ENCODE data around the gene TBX2.
"Not testable (repeated sequence)": the region's sequence is repeated elsewhere in the genome, so short reads cannot be mapped to it uniquely, and the experiment has no call there.

Gene TBX2

DNA sequence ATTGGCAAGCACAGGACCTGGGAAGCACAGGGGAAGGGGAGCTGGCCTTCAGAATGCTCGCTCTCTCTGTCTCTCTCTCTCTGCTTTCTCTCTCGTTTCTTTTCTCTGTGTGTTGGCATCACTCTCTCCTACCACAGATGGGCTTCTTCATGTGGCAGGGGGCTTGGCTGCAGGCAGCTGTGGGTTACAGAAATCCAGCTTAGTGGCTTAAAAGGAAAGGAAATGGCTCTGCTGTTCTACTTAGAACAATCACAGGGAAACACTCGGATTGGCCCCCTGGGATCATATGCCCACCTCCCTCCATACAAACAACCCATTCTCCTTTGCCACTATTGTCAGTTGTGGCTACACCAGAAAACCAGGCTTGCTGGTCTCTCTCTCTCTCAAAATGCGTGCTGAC lies 20.4 kb downstream of the TBX2 start:
- no peak overlapping the region for H3K4me3 ChIP-seq (ENCODE audit: low read length)
- H3K36me3 ChIP-seq (ENCODE audit: insufficient read depth, low read length) = no peaks in the 10 kb centered on the region
- H2AFZ ChIP-seq (ENCODE audit: low read depth, low read length) = no peak overlapping the region
- peaks cover 8% of the 10 kb centered on the region for H3K27me3 ChIP-seq (ENCODE audit: insufficient read depth, low read length)
- H3K4me1 ChIP-seq (ENCODE audit: insufficient read depth, low read length) = no peaks in the 10 kb centered on the region
- H3K9me3 ChIP-seq (ENCODE audit: low read length) = no peaks in the 10 kb centered on the region

DNA sequence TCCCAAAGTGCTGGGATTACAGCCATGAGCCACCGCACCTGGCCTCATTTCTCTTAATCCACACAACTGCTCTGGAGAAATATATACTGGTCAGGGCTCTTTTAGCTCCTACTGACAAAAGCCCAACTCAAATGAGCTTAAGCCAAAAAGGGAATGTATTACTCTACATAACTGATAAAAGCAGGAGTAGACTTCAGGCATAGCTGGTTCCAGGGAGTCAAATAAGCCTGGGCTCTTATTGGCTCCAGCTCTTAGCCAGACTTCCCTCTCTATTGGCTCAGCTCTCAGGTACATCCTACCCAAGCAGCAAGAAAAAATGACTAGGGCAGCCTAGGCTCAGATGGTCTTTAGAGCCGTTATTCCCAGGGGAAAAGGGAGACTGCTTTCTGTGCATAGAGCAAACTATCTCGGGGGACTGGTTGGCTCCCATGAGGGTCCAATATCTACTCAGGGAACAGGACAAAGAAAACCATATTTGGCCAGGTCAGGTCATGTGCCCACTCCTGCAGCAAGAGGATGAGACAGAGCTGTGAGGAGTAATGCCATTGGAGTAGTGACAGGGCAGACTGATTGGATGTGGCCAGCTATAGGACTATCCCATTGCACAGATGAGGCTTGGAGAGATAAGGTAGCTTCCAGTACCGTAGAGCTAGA lies 21.2 kb downstream of the TBX2 start:
- no peaks in the 10 kb centered on the region for H3K4me1 ChIP-seq (ENCODE audit: insufficient read depth, low read length)
- H3K36me3 ChIP-seq (ENCODE audit: insufficient read depth, low read length) = no peaks in the 10 kb centered on the region
- no peak overlapping the region for H2AFZ ChIP-seq (ENCODE audit: low read depth, low read length)
- H3K27me3 ChIP-seq (ENCODE audit: insufficient read depth, low read length) = peaks cover 10% of the 10 kb centered on the region
- H3K9me3 ChIP-seq (ENCODE audit: low read length) = no peaks in the 10 kb centered on the region
- H3K4me3 ChIP-seq (ENCODE audit: low read length) = no peak overlapping the region

- Histone ChIP-seq H2AFZ (ENCODE audit: low read depth, low read length) (no peak overlapping the region), H3K36me3 (ENCODE audit: insufficient read depth, low read length) (no peaks in the 10 kb centered on the region), H3K27me3 (ENCODE audit: insufficient read depth, low read length) (peaks cover 13% of the 10 kb centered on the region), H3K4me1 (ENCODE audit: insufficient read depth, low read length) (no peaks in the 10 kb centered on the region), H3K4me3 (ENCODE audit: low read length) (no peak overlapping the region), H3K9me3 (ENCODE audit: low read length) (no peaks in the 10 kb centered on the region)
Measured at GRCh38 chr17:61421460-61421859, 21.8 kb downstream of the TBX2 start.

- Histone ChIP-seq H3K4me3 (ENCODE audit: low read length) (no peak overlapping the region), H2AFZ (ENCODE audit: low read depth, low read length) (no peak overlapping the region), H3K36me3 (ENCODE audit: insufficient read depth, low read length) (no peaks in the 10 kb centered on the region), H3K27me3 (ENCODE audit: insufficient read depth, low read length) (peaks cover 14% of the 10 kb centered on the region), H3K9me3 (ENCODE audit: low read length) (no peaks in the 10 kb centered on the region), H3K4me1 (ENCODE audit: insufficient read depth, low read length) (no peaks in the 10 kb centered on the region)
Measured at GRCh38 chr17:61422116-61422799, 22.6 kb downstream of the TBX2 start.

GRCh38 chr17:61422869-61423268 lies 23.2 kb downstream of the TBX2 start:
- no peaks in the 10 kb centered on the region for H3K9me3 ChIP-seq (ENCODE audit: low read length)
- no peak overlapping the region for H2AFZ ChIP-seq (ENCODE audit: low read depth, low read length)
- H3K36me3 ChIP-seq (ENCODE audit: insufficient read depth, low read length) = no peaks in the 10 kb centered on the region
- no peak overlapping the region for H3K4me3 ChIP-seq (ENCODE audit: low read length)
- peaks cover 20% of the 10 kb centered on the region for H3K27me3 ChIP-seq (ENCODE audit: insufficient read depth, low read length)
- no peaks in the 10 kb centered on the region for H3K4me1 ChIP-seq (ENCODE audit: insufficient read depth, low read length)

GRCh38 chr17:61423967-61424649 lies 24.5 kb downstream of the TBX2 start:
- Histone ChIP-seq H3K27me3 (ENCODE audit: insufficient read depth, low read length) (peaks cover 22% of the 10 kb centered on the region), H3K9me3 (ENCODE audit: low read length) (no peaks in the 10 kb centered on the region), H3K4me3 (ENCODE audit: low read length) (no peak overlapping the region), H2AFZ (ENCODE audit: low read depth, low read length) (no peak overlapping the region), H3K36me3 (ENCODE audit: insufficient read depth, low read length) (no peaks in the 10 kb centered on the region), H3K4me1 (ENCODE audit: insufficient read depth, low read length) (no peaks in the 10 kb centered on the region)

DNA sequence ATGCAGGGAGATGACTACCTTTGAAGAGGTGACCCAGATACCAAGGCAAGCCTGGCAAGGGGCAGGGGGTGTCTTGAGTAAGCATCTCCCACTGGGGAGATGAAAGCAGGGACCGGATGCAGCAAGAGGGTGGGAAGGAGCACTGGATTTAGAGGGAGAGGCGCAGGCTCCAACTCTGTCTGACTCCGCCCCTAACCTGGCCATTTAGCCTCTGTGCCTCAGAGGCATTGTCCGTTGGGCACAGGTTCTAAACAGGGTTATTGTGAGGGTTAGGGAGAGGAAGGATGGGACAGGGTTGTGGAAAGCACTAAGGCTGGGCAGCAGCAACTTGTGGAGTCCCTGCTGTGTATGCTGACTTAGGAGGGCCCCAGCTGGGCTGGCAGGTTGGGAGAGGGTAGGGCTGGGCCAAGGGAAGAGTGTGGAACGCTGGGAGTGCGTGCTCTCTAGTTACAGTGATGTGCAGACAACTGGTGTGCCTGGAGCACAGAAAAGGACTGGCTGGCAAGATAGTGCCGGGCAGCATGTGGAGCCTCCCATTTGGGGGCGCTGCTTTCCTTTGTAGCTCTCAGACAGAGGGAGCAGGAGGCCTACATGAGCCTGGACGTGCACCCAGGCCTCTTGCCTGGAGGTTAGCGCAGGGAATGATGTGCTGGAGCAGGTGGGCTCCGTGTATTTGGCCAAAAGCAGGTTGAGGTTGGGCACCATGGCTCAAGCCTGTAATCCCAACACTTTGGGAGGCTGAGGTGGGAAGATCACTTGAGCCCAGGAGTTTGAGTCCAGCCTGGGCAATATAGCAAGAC lies 26.2 kb downstream of the TBX2 start:
- peaks cover 22% of the 10 kb centered on the region for H3K27me3 ChIP-seq (ENCODE audit: insufficient read depth, low read length)
- no peak overlapping the region for H3K4me3 ChIP-seq (ENCODE audit: low read length)
- no peaks in the 10 kb centered on the region for H3K9me3 ChIP-seq (ENCODE audit: low read length)
- no peaks in the 10 kb centered on the region for H3K36me3 ChIP-seq (ENCODE audit: insufficient read depth, low read length)
- no peak overlapping the region for H2AFZ ChIP-seq (ENCODE audit: low read depth, low read length)
- H3K4me1 ChIP-seq (ENCODE audit: insufficient read depth, low read length) = no peaks in the 10 kb centered on the region

DNA sequence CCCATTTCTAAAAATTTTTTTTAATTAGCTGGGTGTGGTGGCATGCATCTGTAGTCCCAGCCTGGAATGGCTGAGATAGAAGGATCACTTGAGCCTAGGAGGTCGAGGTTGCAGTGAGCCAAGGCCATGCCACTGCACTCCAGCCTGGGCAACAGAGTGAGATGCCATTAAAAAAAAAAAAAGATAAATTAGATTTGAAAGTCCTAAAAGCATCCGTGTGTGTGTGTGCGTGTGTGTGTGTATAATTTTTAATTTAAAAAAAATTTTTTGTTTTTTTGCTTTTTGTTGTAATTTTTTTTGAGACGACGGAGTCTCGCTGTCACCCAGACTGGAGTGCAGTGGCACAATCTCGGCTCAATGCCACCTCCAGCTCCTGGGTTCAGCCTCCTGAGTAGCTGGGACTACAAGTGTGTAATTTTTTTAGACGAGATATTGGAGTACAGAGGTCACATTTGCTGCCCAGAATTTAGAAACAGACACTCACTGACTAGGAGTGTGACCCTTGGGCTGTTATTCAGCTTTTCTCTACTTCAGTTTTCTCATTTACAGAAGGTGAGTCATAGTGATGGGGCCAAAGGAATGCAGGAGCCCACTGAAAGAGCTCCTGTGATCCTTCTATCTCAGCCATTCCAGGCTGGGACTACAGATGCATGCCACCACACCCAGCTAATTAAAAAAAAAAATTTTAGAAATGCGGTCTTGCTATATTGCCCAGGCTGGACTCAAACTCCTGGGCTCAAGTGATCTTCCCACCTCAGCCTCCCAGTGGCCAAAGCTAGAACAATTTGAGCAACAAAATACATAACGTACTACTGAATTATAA lies 27.1 kb downstream of the TBX2 start:
- H3K4me3 ChIP-seq (ENCODE audit: low read length) = no peak overlapping the region
- no peaks in the 10 kb centered on the region for H3K36me3 ChIP-seq (ENCODE audit: insufficient read depth, low read length)
- H3K27me3 ChIP-seq (ENCODE audit: insufficient read depth, low read length) = peaks cover 19% of the 10 kb centered on the region
- no peaks in the 10 kb centered on the region for H3K4me1 ChIP-seq (ENCODE audit: insufficient read depth, low read length)
- no peaks in the 10 kb centered on the region for H3K9me3 ChIP-seq (ENCODE audit: low read length)
- H2AFZ ChIP-seq (ENCODE audit: low read depth, low read length) = no peak overlapping the region

DNA sequence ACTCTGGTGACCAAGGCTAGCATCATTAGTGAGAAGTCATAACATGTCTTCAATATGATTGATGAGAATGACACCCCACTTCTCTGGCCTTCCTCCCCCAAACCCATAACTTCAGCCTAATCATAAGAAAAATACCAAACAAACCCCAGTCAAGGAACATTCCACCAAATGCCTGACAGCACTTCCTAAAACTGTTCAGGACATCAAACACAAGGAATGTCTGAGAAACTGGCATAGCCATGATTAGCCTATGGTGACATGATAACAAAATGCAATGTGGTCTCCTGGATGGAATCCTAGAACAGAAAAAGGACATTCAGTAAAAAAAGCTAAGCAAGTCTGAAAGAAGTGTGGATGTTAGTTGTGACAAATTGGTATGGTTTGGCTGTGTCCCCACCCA lies 27.9 kb downstream of the TBX2 start:
- Histone ChIP-seq H3K9me3 (ENCODE audit: low read length) (no peaks in the 10 kb centered on the region), H2AFZ (ENCODE audit: low read depth, low read length) (no peak overlapping the region), H3K4me3 (ENCODE audit: low read length) (no peak overlapping the region), H3K36me3 (ENCODE audit: insufficient read depth, low read length) (no peaks in the 10 kb centered on the region), H3K4me1 (ENCODE audit: insufficient read depth, low read length) (no peaks in the 10 kb centered on the region), H3K27me3 (ENCODE audit: insufficient read depth, low read length) (peaks cover 19% of the 10 kb centered on the region)

GRCh38 chr17:61429274-61429673 lies 29.6 kb downstream of the TBX2 start:
- Histone ChIP-seq H3K27me3 (ENCODE audit: insufficient read depth, low read length) (peaks cover 16% of the 10 kb centered on the region), H3K36me3 (ENCODE audit: insufficient read depth, low read length) (no peaks in the 10 kb centered on the region), H2AFZ (ENCODE audit: low read depth, low read length) (no peak overlapping the region), H3K4me1 (ENCODE audit: insufficient read depth, low read length) (no peaks in the 10 kb centered on the region), H3K4me3 (ENCODE audit: low read length) (no peak overlapping the region), H3K9me3 (ENCODE audit: low read length) (no peaks in the 10 kb centered on the region)

DNA sequence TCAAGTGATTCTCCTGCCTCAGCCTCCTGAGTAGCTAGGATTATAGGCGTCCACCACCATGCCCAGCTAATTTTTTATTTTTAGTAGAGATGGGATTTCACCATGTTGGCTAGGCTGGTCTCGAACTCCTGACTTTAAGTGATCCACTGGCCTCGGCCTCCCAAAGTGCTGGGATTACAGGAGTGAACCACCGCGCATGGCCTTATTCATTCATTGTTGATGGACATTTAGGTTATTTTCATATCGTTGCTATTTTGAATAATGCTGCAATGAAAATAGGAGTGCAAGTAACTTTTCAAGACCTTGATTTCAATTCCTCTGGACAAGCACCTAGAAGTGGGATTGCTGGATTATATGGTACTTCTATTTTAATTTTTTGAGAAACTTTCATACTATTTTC lies 30.2 kb downstream of the TBX2 start:
- H3K4me1 ChIP-seq (ENCODE audit: insufficient read depth, low read length); H3K36me3 ChIP-seq (ENCODE audit: insufficient read depth, low read length): not testable (repeated sequence)

GRCh38 chr17:61431594-61432311 lies 32.1 kb downstream of the TBX2 start:
- H3K4me1 ChIP-seq (ENCODE audit: insufficient read depth, low read length) = no peaks in the 10 kb centered on the region

More for the DNA sequence above, 30.2 kb downstream of the TBX2 start:
- H2AFZ ChIP-seq (ENCODE audit: low read depth, low read length); H3K9me3 ChIP-seq (ENCODE audit: low read length); H3K4me3 ChIP-seq (ENCODE audit: low read length): not testable (repeated sequence)
- H3K27me3 ChIP-seq (ENCODE audit: insufficient read depth, low read length) = peaks cover 14% of the 10 kb centered on the region

More at GRCh38 chr17:61431594-61432311, 32.1 kb downstream of the TBX2 start:
- H3K27me3 ChIP-seq (ENCODE audit: insufficient read depth, low read length) = peaks cover 8% of the 10 kb centered on the region
- H3K4me3 ChIP-seq (ENCODE audit: low read length) = no peak overlapping the region
- H2AFZ ChIP-seq (ENCODE audit: low read depth, low read length) = no peak overlapping the region
- H3K36me3 ChIP-seq (ENCODE audit: insufficient read depth, low read length) = no peaks in the 10 kb centered on the region
- H3K9me3 ChIP-seq (ENCODE audit: low read length) = no peaks in the 10 kb centered on the region

Measured in neuron (in vitro differentiated cells).